H9 (cell line): ENCODE results near the gene RAB11FIP4. TPM values are rescaled to one million over a fixed set of nuclear protein-coding genes. Genes with fewer than 3 reads are reported as not detected.
"Not testable (repeated sequence)": the region's sequence is repeated elsewhere in the genome, so short reads cannot be mapped to it uniquely, and the experiment has no call there.

Experiments used
- DNase-seq: peaks from one replicate; pipeline ENCODE4 v3.0.0-alpha.2; 2017
- H2AFZ ChIP-seq: one replicate; pipeline ENCODE4 v1.6.1; 2013; ENCODE audit warnings: mild to moderate bottlenecking, low read length, control low read depth, moderate library complexity
- H2AK5ac ChIP-seq: 2 replicates; pipeline ENCODE4 v1.6.1; 2013; ENCODE audit warnings: low read length, control low read depth, mixed read lengths; ENCODE audit not compliant: insufficient read length
- H2BK120ac ChIP-seq: one replicate; pipeline ENCODE4 v1.6.1; 2013; ENCODE audit warnings: low read depth, mild to moderate bottlenecking, low read length, control low read depth, inconsistent platforms; ENCODE audit not compliant: poor library complexity, severe bottlenecking
- H2BK12ac ChIP-seq: 2 replicates; pipeline ENCODE4 v1.6.1; 2013; ENCODE audit warnings: low read length, control low read depth, mixed read lengths, low read depth; ENCODE audit not compliant: insufficient read length
- H2BK15ac ChIP-seq: 2 replicates; pipeline ENCODE4 v1.6.1; 2013; ENCODE audit warnings: low read depth, low read length, control low read depth
- H2BK20ac ChIP-seq: one replicate; pipeline ENCODE4 v1.6.1; 2013; ENCODE audit warnings: low read depth, mild to moderate bottlenecking, low read length, control low read depth, inconsistent platforms; ENCODE audit not compliant: poor library complexity, severe bottlenecking
- H2BK5ac ChIP-seq: 2 replicates; pipeline ENCODE4 v1.6.1; 2013; ENCODE audit warnings: low read length, control low read depth, mixed read lengths; ENCODE audit not compliant: insufficient read length
- H3K14ac ChIP-seq: 2 replicates; pipeline ENCODE4 v1.6.1; 2013; ENCODE audit warnings: low read length, control low read depth; ENCODE audit not compliant: insufficient read depth
- H3K18ac ChIP-seq: 2 replicates; pipeline ENCODE4 v1.6.1; 2013; ENCODE audit warnings: low read depth, mild to moderate bottlenecking, mixed read lengths, low read length, control low read depth; ENCODE audit not compliant: insufficient read length
- H3K23ac ChIP-seq: 2 replicates; pipeline ENCODE4 v1.6.1; 2013; ENCODE audit warnings: low read length, control low read depth, mixed read lengths, low read depth; ENCODE audit not compliant: insufficient read length
- H3K23me2 ChIP-seq: 2 replicates; pipeline ENCODE4 v1.6.1; 2013; ENCODE audit warnings: low read depth, mild to moderate bottlenecking, mixed read lengths, low read length, control low read depth; ENCODE audit not compliant: insufficient read length, poor library complexity, severe bottlenecking
- H3K27ac ChIP-seq: 2 replicates; pipeline ENCODE4 v1.5.1; 2013; ENCODE audit warnings: low read length, control low read depth, mixed read lengths, low read depth; ENCODE audit not compliant: insufficient read length
- H3K27me3 ChIP-seq: 2 replicates; pipeline ENCODE4 v1.6.1; 2013; ENCODE audit warnings: low read length, control low read depth, inconsistent platforms; ENCODE audit not compliant: insufficient read depth
- H3K4ac ChIP-seq: 2 replicates; pipeline ENCODE4 v1.6.1; 2013; ENCODE audit warnings: low read depth, mild to moderate bottlenecking, control low read depth, inconsistent platforms, low read length, moderate library complexity
- H3K4me1 ChIP-seq: 2 replicates; pipeline ENCODE4 v1.6.1; 2013; ENCODE audit warnings: low read length, control low read depth, inconsistent platforms; ENCODE audit not compliant: insufficient read depth
- H3K4me2 ChIP-seq: 2 replicates; pipeline ENCODE4 v1.6.1; 2013; ENCODE audit warnings: low read length, control low read depth, mixed read lengths; ENCODE audit not compliant: insufficient read length, insufficient read depth
- H3K56ac ChIP-seq: 2 replicates; pipeline ENCODE4 v1.6.1; 2013; ENCODE audit warnings: low read depth, mild to moderate bottlenecking, mixed read lengths, low read length, control low read depth; ENCODE audit not compliant: insufficient read length
- H3K79me1 ChIP-seq: 2 replicates; pipeline ENCODE4 v1.6.1; 2013; ENCODE audit warnings: low read depth, mild to moderate bottlenecking, moderate library complexity, low read length, control low read depth, inconsistent platforms; ENCODE audit not compliant: insufficient read depth, poor library complexity, severe bottlenecking
- H3K79me2 ChIP-seq: 2 replicates; pipeline ENCODE4 v1.6.1; 2013; ENCODE audit warnings: low read length, control low read depth, inconsistent platforms; ENCODE audit not compliant: insufficient read depth
- H3K9ac ChIP-seq: 2 replicates; pipeline ENCODE4 v1.6.1; 2013; ENCODE audit warnings: low read length, control low read depth, mixed read lengths; ENCODE audit not compliant: insufficient read length; ENCODE audit errors: extremely low read depth
- H3K9me3 ChIP-seq: one replicate; pipeline ENCODE4 v1.6.1; 2013; ENCODE audit warnings: low read depth, low read length, inconsistent platforms; ENCODE audit not compliant: control insufficient read depth
- H3T11ph ChIP-seq: one replicate; pipeline ENCODE4 v1.6.1; 2013; ENCODE audit warnings: mild to moderate bottlenecking, low read length, control low read depth, inconsistent platforms
- H4K20me1 ChIP-seq: one replicate; pipeline ENCODE4 v1.6.1; 2013; ENCODE audit not compliant: control insufficient read depth, insufficient read length, insufficient read depth
- H4K5ac ChIP-seq: 2 replicates; pipeline ENCODE4 v1.6.1; 2013; ENCODE audit warnings: low read depth, mild to moderate bottlenecking, mixed read lengths, low read length, control low read depth; ENCODE audit not compliant: insufficient read length
- H4K8ac ChIP-seq: replicated peaks from 2 replicates; pipeline ENCODE4 v1.6.1; 2013; ENCODE audit warnings: low read length, control low read depth, mixed read lengths, low read depth; ENCODE audit not compliant: insufficient read length
- H4K91ac ChIP-seq: 2 replicates; pipeline ENCODE4 v1.6.1; 2013; ENCODE audit warnings: low read depth, mild to moderate bottlenecking, moderate library complexity, mixed read lengths, low read length, control low read depth; ENCODE audit not compliant: insufficient read length
- H3K27ac Mint-ChIP-seq, 3 experiments: 2 replicates in 2 of 3; 3 replicates in 1 of 3; pipeline ENCODE4 v1.8.0; 2020 to 2021; ENCODE audit warnings: mixed read lengths in 3 of 3, mild to moderate bottlenecking in 1 of 3, moderate library complexity in 1 of 3
- H3K27me3 Mint-ChIP-seq: 2 replicates; pipeline ENCODE4 v1.8.0; 2021; ENCODE audit warnings: low read depth, mild to moderate bottlenecking, moderate library complexity, mixed read lengths
- H3K36me3 Mint-ChIP-seq, 3 experiments: 2 replicates in 2 of 3; 3 replicates in 1 of 3; pipeline ENCODE4 v1.8.0; 2020 to 2021; ENCODE audit warnings: low read depth in 3 of 3, mixed read lengths in 3 of 3; ENCODE audit not compliant: insufficient read depth in 1 of 3
- H3K4me1 Mint-ChIP-seq, 2 experiments: 2 replicates each; pipeline ENCODE4 v1.8.0; 2020; ENCODE audit warnings: mixed read lengths in 2 of 2
- H3K4me3 Mint-ChIP-seq, 2 experiments: 2 replicates in 1 of 2; 3 replicates in 1 of 2; pipeline ENCODE4 v1.8.0; 2020 to 2021; ENCODE audit warnings: mild to moderate bottlenecking in 2 of 2, mixed read lengths in 2 of 2, moderate library complexity in 1 of 2
- H3K9me3 Mint-ChIP-seq, 2 experiments: 2 replicates in 1 of 2; 3 replicates in 1 of 2; pipeline ENCODE4 v1.8.0; 2020; ENCODE audit warnings: mild to moderate bottlenecking in 2 of 2, mixed read lengths in 2 of 2, moderate library complexity in 1 of 2
- WGBS: extraction: QIAGEN DNeasy Blood & Tissue Kit; methylation state at CpG from one replicate; pipeline ENCODE4 v1.1.7; 2013; ENCODE audit warnings: missing lambda C conversion rate, low lambda C conversion rate, mixed read lengths; ENCODE audit not compliant: insufficient read length; ENCODE audit errors: extremely low coverage; 5-methylcytosine and 5-hydroxymethylcytosine counted together
- total RNA-seq: library from RNA; stranded (reverse); gene quantifications from 2 replicates; pipeline ENCODE4 v1.2.1, GENCODE V29; 2021
- TF ChIP-seq, protein P1 (sequence below): fragments of 200-600 bp; sonication (generic); conservative IDR thresholded peaks from 3 replicates; pipeline ENCODE4 v1.8.0; 2021; ENCODE audit warnings: antibody characterized with exemption, mild to moderate bottlenecking

Gene RAB11FIP4
- total RNA-seq, 1 experiment from 2014 or later = 25.7 TPM

DNA sequence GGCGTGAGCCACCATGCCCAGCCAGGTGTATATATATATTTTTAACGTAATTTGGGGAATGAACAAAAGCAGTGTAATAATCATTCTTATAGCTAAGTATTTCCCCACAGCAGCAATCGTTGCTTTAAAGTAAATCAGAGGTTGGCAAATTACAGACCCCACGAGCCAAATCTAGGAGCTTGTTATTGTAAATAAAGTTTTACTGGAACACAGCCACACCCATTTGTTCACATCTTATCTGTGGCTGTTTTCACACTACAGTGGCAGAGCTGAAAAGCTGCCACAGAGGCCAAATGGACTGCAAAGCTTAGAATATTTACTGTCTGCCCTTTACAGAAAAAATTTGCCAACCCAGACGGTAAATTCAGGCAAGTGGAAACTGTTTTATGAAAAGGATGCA, 50.8 kb downstream of the RAB11FIP4 start:
- Histone ChIP-seq H3K14ac (no peak overlapping the region), H2BK12ac (no peak overlapping the region), H3K56ac (no peak overlapping the region), H3K79me1 (no peaks in the 10 kb centered on the region), H2AK5ac (no peak overlapping the region), H4K5ac (no peak overlapping the region), H2BK20ac (no peak overlapping the region), H4K8ac (no peak overlapping the region), H3K9ac (no peak overlapping the region), H4K91ac (no peak overlapping the region), H3K4me1 (no peaks in the 10 kb centered on the region), H3K27me3 (no peaks in the 10 kb centered on the region), H2AFZ (no peak overlapping the region), H3K27ac (no peak overlapping the region), H3K23ac (no peak overlapping the region), H3K9me3 (no peaks in the 10 kb centered on the region), H3K4me2 (no peak overlapping the region), H3K23me2 (no peaks in the 10 kb centered on the region), H2BK120ac (no peak overlapping the region), H2BK15ac (no peak overlapping the region), H4K20me1 (no peaks in the 10 kb centered on the region), H3K4ac (no peak overlapping the region), H2BK5ac (no peak overlapping the region), H3T11ph (no peak overlapping the region), H3K79me2 (no peaks in the 10 kb centered on the region), H3K18ac (no peak overlapping the region)
- H3K4me1 Mint-ChIP-seq = peaks cover 2 to 6% of the 10 kb centered on the region in 2 experiments
- H3K36me3 Mint-ChIP-seq = no peaks in the 10 kb centered on the region
- no CpG with 5 or more reads among the region's 5 CpGs for WGBS
- no peaks in the 10 kb centered on the region for H3K9me3 Mint-ChIP-seq
- H3K4me3 Mint-ChIP-seq = no peak overlapping the region
- TF ChIP-seq, protein P1, sequence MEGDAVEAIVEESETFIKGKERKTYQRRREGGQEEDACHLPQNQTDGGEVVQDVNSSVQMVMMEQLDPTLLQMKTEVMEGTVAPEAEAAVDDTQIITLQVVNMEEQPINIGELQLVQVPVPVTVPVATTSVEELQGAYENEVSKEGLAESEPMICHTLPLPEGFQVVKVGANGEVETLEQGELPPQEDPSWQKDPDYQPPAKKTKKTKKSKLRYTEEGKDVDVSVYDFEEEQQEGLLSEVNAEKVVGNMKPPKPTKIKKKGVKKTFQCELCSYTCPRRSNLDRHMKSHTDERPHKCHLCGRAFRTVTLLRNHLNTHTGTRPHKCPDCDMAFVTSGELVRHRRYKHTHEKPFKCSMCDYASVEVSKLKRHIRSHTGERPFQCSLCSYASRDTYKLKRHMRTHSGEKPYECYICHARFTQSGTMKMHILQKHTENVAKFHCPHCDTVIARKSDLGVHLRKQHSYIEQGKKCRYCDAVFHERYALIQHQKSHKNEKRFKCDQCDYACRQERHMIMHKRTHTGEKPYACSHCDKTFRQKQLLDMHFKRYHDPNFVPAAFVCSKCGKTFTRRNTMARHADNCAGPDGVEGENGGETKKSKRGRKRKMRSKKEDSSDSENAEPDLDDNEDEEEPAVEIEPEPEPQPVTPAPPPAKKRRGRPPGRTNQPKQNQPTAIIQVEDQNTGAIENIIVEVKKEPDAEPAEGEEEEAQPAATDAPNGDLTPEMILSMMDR = no peak
- H3K27me3 Mint-ChIP-seq = no peaks in the 10 kb centered on the region
- no peak overlapping the region for H3K27ac Mint-ChIP-seq
- DNase-seq = no peak

DNA sequence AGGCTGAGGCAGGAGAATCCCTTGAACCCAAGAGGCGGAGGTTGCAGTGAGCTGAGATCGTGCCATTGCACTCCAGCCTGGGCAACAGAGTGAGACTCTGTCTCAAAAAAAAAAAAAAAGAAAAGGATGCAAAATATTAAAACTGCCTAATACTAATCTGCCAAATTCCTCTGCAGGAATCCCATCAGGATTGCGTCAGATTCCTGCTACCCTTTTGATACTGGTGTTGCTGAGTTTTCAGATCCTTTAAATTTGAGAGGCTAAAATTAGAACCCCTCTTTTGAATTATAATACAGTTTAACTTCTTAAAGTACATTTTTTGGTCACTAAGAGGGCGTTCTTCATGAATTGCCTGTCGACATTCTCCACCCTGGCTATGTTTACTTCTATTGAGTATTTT, 51.4 kb downstream of the RAB11FIP4 start:
- H3K36me3 Mint-ChIP-seq, H2BK20ac ChIP-seq, H4K8ac ChIP-seq, H3K79me1 ChIP-seq, H3K27me3 Mint-ChIP-seq, H3K79me2 ChIP-seq, H3K56ac ChIP-seq, H2BK5ac ChIP-seq, H4K91ac ChIP-seq, H3K18ac ChIP-seq, H3K4me3 Mint-ChIP-seq, H2BK120ac ChIP-seq, H3K27ac Mint-ChIP-seq, H3T11ph ChIP-seq, DNase-seq, H3K27ac ChIP-seq, H2BK15ac ChIP-seq, H2AK5ac ChIP-seq, H3K9me3 Mint-ChIP-seq, H4K20me1 ChIP-seq, H3K4me1 ChIP-seq, H3K4ac ChIP-seq, H3K27me3 ChIP-seq, H3K23me2 ChIP-seq, H3K23ac ChIP-seq, H3K9ac ChIP-seq, H3K14ac ChIP-seq, H3K9me3 ChIP-seq, H2AFZ ChIP-seq, H3K4me1 Mint-ChIP-seq, H2BK12ac ChIP-seq, H3K4me2 ChIP-seq, H4K5ac ChIP-seq: not testable (repeated sequence)
- WGBS = no CpG with 5 or more reads among the region's 5 CpGs
